WTC11 (cell line): ENCODE results near the gene STARD10. TPM values are rescaled to one million over a fixed set of nuclear protein-coding genes. Genes with fewer than 3 reads are reported as not detected.

ENCODE experiments used
- ATAC-seq: fragments of 200-7000 bp; cut with Tn5 transposase; 2 replicates; pipeline ENCODE4 v1.10.0; 2021; ENCODE audit warnings: mild to moderate bottlenecking, moderate library complexity
- CTCF ChIA-PET: fragments of 300-600 bp; sonication (Branson Sonifier 250); formaldehyde crosslinking; loops from one replicate; lab custom pipeline; 2021; ENCODE audit warnings: antibody characterized with exemption; lab: Charles Lee
- POLR2A ChIA-PET: fragments of 350-600 bp; sonication (Branson Sonifier 250); formaldehyde crosslinking; loops from one replicate; lab custom pipeline; 2021; ENCODE audit warnings: antibody characterized with exemption; lab: Charles Lee
- DNase-seq: peaks from one replicate; pipeline ENCODE4 v3.0.0; 2021; ENCODE audit warnings: low spot score
- H3K27ac Mint-ChIP-seq: 2 replicates; pipeline ENCODE4 v1.8.0; 2021; ENCODE audit warnings: mixed read lengths
- H3K27me3 Mint-ChIP-seq: 2 replicates; pipeline ENCODE4 v1.8.0; 2021; ENCODE audit warnings: low read depth, mild to moderate bottlenecking, moderate library complexity, mixed read lengths
- H3K36me3 Mint-ChIP-seq: 2 replicates; pipeline ENCODE4 v1.8.0; 2021; ENCODE audit warnings: mixed read lengths
- H3K4me1 Mint-ChIP-seq: 2 replicates; pipeline ENCODE4 v1.8.0; 2022; ENCODE audit warnings: mixed read lengths
- H3K4me3 Mint-ChIP-seq: 2 replicates; pipeline ENCODE4 v1.8.0; 2021; ENCODE audit warnings: mild to moderate bottlenecking, moderate library complexity, mixed read lengths
- H3K9me3 Mint-ChIP-seq: 2 replicates; pipeline ENCODE4 v1.8.0; 2021; ENCODE audit warnings: mixed read lengths
- CBFB ChIP-seq: sonication (generic); formaldehyde crosslinking; IDR thresholded peaks from 2 replicates; pipeline ENCODE4 v1.8.1; 2022; ENCODE audit warnings: mild to moderate bottlenecking, low read depth, missing genetic modification reagents
- ELF4 ChIP-seq: sonication (generic); formaldehyde crosslinking; IDR thresholded peaks from 2 replicates; pipeline ENCODE4 v1.8.1; 2022; ENCODE audit warnings: low read depth, mild to moderate bottlenecking, moderate library complexity, missing genetic modification reagents
- ETV6 ChIP-seq: sonication (generic); formaldehyde crosslinking; IDR thresholded peaks from 2 replicates; pipeline ENCODE4 v1.8.1; 2022; ENCODE audit warnings: mild to moderate bottlenecking, missing genetic modification reagents
- NFYB ChIP-seq: sonication (generic); formaldehyde crosslinking; conservative IDR thresholded peaks from 2 replicates; pipeline ENCODE4 v1.8.0; 2022; ENCODE audit warnings: low read depth, missing genetic modification reagents
- SOX15 ChIP-seq: fragments of 250-450 bp; sonication (Bioruptor Pico); IDR thresholded peaks from 2 replicates; pipeline ENCODE4 v1.9.0; 2021; ENCODE audit warnings: mild to moderate bottlenecking
- TCF7 ChIP-seq: sonication (generic); formaldehyde crosslinking; IDR thresholded peaks from 2 replicates; pipeline ENCODE4 v1.8.0; 2022; ENCODE audit warnings: mild to moderate bottlenecking, low read depth, missing genetic modification reagents, moderate library complexity
- TEAD1 ChIP-seq: sonication (generic); formaldehyde crosslinking; IDR thresholded peaks from 2 replicates; pipeline ENCODE4 v1.8.0; 2022; ENCODE audit warnings: mild to moderate bottlenecking, missing genetic modification reagents
- ZNF232 ChIP-seq: sonication (generic); formaldehyde crosslinking; IDR thresholded peaks from 2 replicates; pipeline ENCODE4 v1.8.0; 2022; ENCODE audit warnings: mild to moderate bottlenecking, missing genetic modification reagents
- ZNF317 ChIP-seq: sonication (generic); formaldehyde crosslinking; IDR thresholded peaks from 2 replicates; pipeline ENCODE4 v1.8.1; 2023; ENCODE audit warnings: low read depth, mild to moderate bottlenecking, moderate library complexity, missing genetic modification reagents, borderline replicate concordance
- ZNF396 ChIP-seq: fragments of 250-450 bp; sonication (Bioruptor Pico); IDR thresholded peaks from 2 replicates; pipeline ENCODE4 v1.8.0; 2021; ENCODE audit warnings: mild to moderate bottlenecking, moderate library complexity, borderline replicate concordance
- ZNF416 ChIP-seq: fragments of 250-450 bp; sonication (Bioruptor Pico); IDR thresholded peaks from 2 replicates; pipeline ENCODE4 v1.9.0; 2021; ENCODE audit warnings: mild to moderate bottlenecking, inconsistent platforms
- total RNA-seq: library from RNA; stranded (reverse); gene quantifications from 3 replicates; pipeline ENCODE4 v1.2.3, GENCODE V29; 2021
- TF ChIP-seq, protein P1 (sequence below): sonication (generic); formaldehyde crosslinking; IDR thresholded peaks from 2 replicates; pipeline ENCODE4 v1.8.1; 2023; ENCODE audit warnings: mild to moderate bottlenecking, missing genetic modification reagents, borderline replicate concordance
- TF ChIP-seq, protein P2 (sequence below): sonication (generic); formaldehyde crosslinking; conservative IDR thresholded peaks from 2 replicates; pipeline ENCODE4 v1.8.1; 2022; ENCODE audit warnings: mild to moderate bottlenecking, missing genetic modification reagents
- TF ChIP-seq, protein P3 (sequence below): fragments of 200-600 bp; IDR thresholded peaks from 2 replicates; pipeline ENCODE4 v1.8.0; 2022; ENCODE audit warnings: antibody characterized with exemption
- TF ChIP-seq, protein P4 (sequence below): sonication (generic); formaldehyde crosslinking; IDR thresholded peaks from 2 replicates; pipeline ENCODE4 v1.8.0; 2022; ENCODE audit warnings: mild to moderate bottlenecking, missing genetic modification reagents
- TF ChIP-seq, protein P5 (sequence below): sonication (generic); formaldehyde crosslinking; IDR thresholded peaks from 2 replicates; pipeline ENCODE4 v1.8.1; 2022; ENCODE audit warnings: low read depth, mild to moderate bottlenecking, moderate library complexity, missing genetic modification reagents, borderline replicate concordance
- TF ChIP-seq, protein P6 (sequence below): fragments of 250-450 bp; sonication (Bioruptor Pico); IDR thresholded peaks from 2 replicates; pipeline ENCODE4 v1.9.0; 2021; ENCODE audit warnings: mild to moderate bottlenecking
- TF ChIP-seq, protein P7 (sequence below): sonication (generic); formaldehyde crosslinking; IDR thresholded peaks from 2 replicates; pipeline ENCODE4 v1.8.1; 2022; ENCODE audit warnings: missing genetic modification reagents, borderline replicate concordance
- TF ChIP-seq, protein P8 (sequence below): sonication (generic); formaldehyde crosslinking; IDR thresholded peaks from 2 replicates; pipeline ENCODE4 v1.8.0; 2023; ENCODE audit warnings: missing genetic modification reagents

Gene STARD10
- total RNA-seq, 1 experiment from 2014 or later = 32.0 TPM

DNA sequence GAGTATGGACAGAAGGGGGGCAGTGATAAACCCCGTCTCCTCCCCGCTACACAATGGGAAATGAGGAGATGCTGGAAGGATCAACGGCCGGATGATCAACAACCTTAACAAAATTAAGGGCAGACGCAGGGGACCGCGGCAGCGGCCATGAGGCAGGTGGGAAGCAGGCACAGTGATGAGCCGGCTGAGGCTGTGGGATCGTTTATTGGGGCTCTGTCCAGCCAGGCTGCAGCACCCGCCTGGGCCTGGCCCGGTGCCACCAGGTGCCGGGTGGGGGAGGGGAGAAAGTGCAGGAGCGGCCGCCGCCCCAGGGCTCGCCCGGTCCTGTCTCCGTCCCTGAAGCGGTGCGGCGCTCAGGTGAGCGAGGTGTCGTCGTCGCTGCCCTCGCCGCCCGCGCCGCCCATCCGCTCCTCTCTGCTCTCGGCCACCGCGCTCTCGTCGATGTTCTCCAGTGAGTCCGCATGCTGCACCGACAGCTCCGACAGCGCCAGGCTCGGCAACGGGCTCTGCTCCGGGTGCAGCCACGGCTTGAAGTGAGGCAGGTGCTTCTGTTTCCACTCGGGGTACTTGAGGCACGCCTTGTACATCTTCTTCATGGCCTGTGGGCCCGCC is 39.2 kb downstream of the STARD10 start (continued):
- TF ChIP-seq, protein P1, sequence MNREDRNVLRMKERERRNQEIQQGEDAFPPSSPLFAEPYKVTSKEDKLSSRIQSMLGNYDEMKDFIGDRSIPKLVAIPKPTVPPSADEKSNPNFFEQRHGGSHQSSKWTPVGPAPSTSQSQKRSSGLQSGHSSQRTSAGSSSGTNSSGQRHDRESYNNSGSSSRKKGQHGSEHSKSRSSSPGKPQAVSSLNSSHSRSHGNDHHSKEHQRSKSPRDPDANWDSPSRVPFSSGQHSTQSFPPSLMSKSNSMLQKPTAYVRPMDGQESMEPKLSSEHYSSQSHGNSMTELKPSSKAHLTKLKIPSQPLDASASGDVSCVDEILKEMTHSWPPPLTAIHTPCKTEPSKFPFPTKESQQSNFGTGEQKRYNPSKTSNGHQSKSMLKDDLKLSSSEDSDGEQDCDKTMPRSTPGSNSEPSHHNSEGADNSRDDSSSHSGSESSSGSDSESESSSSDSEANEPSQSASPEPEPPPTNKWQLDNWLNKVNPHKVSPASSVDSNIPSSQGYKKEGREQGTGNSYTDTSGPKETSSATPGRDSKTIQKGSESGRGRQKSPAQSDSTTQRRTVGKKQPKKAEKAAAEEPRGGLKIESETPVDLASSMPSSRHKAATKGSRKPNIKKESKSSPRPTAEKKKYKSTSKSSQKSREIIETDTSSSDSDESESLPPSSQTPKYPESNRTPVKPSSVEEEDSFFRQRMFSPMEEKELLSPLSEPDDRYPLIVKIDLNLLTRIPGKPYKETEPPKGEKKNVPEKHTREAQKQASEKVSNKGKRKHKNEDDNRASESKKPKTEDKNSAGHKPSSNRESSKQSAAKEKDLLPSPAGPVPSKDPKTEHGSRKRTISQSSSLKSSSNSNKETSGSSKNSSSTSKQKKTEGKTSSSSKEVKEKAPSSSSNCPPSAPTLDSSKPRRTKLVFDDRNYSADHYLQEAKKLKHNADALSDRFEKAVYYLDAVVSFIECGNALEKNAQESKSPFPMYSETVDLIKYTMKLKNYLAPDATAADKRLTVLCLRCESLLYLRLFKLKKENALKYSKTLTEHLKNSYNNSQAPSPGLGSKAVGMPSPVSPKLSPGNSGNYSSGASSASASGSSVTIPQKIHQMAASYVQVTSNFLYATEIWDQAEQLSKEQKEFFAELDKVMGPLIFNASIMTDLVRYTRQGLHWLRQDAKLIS (CRISPR knock-in tag) = no peak
- TF ChIP-seq ZNF416 (CRISPR knock-in tag) (no peak), ZNF232 (CRISPR knock-in tag) (no peak), TCF7 (CRISPR knock-in tag) (no peak), ELF4 (no peak)
- TF ChIP-seq, protein P2, sequence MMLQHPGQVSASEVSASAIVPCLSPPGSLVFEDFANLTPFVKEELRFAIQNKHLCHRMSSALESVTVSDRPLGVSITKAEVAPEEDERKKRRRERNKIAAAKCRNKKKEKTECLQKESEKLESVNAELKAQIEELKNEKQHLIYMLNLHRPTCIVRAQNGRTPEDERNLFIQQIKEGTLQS (CRISPR knock-in tag) = no peak

DNA sequence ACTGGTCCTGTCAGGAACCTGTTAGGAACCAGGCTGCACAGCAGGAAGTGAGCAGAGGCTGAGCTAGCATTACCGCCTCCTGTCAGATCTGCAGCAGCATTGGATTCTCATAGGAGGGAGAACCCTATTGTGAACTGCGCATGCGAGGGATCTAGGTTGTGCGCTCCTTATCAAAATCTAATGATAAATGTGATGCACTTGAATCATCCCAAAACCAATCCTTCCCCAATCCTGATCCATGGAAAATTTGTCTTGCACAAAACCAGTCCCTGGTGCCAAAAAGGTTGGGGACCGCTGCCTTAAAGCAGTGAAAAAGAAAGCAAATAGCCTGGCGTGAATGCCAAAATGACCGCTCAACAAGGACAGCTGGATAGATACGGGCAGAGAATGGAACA is 39.7 kb downstream of the STARD10 start:
- DNase-seq = no peak
- no peaks in the 10 kb centered on the region for H3K9me3 Mint-ChIP-seq
- no peak for TF ChIP-seq NFYB (CRISPR knock-in tag)
- TF ChIP-seq, protein P3, sequence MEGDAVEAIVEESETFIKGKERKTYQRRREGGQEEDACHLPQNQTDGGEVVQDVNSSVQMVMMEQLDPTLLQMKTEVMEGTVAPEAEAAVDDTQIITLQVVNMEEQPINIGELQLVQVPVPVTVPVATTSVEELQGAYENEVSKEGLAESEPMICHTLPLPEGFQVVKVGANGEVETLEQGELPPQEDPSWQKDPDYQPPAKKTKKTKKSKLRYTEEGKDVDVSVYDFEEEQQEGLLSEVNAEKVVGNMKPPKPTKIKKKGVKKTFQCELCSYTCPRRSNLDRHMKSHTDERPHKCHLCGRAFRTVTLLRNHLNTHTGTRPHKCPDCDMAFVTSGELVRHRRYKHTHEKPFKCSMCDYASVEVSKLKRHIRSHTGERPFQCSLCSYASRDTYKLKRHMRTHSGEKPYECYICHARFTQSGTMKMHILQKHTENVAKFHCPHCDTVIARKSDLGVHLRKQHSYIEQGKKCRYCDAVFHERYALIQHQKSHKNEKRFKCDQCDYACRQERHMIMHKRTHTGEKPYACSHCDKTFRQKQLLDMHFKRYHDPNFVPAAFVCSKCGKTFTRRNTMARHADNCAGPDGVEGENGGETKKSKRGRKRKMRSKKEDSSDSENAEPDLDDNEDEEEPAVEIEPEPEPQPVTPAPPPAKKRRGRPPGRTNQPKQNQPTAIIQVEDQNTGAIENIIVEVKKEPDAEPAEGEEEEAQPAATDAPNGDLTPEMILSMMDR = no peak
- no peak for TF ChIP-seq ZNF317
- TF ChIP-seq, protein P4, sequence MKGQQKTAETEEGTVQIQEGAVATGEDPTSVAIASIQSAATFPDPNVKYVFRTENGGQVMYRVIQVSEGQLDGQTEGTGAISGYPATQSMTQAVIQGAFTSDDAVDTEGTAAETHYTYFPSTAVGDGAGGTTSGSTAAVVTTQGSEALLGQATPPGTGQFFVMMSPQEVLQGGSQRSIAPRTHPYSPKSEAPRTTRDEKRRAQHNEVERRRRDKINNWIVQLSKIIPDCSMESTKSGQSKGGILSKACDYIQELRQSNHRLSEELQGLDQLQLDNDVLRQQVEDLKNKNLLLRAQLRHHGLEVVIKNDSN (CRISPR knock-in tag) = no peak
- TF ChIP-seq, protein P5, sequence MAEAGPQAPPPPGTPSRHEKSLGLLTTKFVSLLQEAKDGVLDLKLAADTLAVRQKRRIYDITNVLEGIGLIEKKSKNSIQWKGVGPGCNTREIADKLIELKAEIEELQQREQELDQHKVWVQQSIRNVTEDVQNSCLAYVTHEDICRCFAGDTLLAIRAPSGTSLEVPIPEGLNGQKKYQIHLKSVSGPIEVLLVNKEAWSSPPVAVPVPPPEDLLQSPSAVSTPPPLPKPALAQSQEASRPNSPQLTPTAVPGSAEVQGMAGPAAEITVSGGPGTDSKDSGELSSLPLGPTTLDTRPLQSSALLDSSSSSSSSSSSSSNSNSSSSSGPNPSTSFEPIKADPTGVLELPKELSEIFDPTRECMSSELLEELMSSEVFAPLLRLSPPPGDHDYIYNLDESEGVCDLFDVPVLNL (CRISPR knock-in tag) = no peak
- H3K27me3 Mint-ChIP-seq = peaks cover 10% of the 10 kb centered on the region
- POLR2A ChIA-PET = no interaction called here
- CTCF ChIA-PET = interaction anchor here (1.5 to 2.2 kb wide), 1 partner anchor 29 kb away, joined by 5 to 11 read pairs; no protein-coding TSS in a partner anchor
- peak overlapping the region; percentile 8; the same call in 1 of the 2 replicates for H3K4me3 Mint-ChIP-seq
- ATAC-seq = no peak
- H3K27ac Mint-ChIP-seq = no peak overlapping the region
- peaks cover 11% of the 10 kb centered on the region for H3K36me3 Mint-ChIP-seq
- peaks cover 35% of the 10 kb centered on the region for H3K4me1 Mint-ChIP-seq

DNA sequence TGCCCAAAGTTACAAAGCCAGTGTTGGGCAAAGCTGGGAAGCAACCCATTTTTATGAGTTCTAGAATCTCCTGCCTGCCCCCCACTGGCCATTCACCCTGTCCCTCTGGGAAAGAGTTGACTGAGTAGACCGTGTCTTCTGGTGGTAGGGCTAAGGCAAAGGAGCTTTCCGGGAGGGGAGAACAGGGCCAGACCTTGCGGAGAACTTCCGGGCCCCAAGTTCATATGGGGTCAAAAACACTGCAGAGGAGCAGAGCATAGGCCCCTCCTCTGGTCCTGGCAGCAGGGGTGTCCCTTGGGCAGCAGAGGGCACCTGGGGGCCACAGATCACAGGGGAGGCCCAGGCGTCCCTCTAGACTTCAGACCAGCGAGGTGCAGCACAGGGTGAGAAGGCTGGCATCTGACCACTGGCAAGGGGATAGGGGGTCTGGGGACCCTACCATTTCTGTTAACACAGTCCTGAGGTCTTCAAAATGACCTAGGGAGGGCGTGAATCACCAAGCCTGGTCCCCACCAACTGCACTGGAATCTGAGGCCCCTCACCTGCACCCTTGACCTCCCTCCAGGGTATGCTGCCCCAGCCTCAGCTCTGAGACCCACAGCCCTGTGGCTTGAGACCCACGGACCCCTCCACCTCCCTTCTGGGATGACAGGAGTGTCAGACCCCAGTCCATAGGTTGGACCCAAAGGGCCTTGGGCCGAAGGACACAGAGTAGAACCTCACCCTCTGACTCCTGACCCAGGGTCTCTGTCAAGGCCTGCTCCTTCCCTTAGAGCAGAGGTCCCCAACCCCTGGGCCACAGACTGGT is 40.3 kb downstream of the STARD10 start:
- no peak for ATAC-seq
- H3K4me1 Mint-ChIP-seq = peaks cover 35% of the 10 kb centered on the region
- ChIA-PET CTCF (interaction anchor here (0.5 to 2.2 kb wide), 5 partner anchors 11 to 70 kb away, joined by 3 to 14 read pairs (median 4); partner anchors contain the start of gene STARD10), POLR2A (interaction anchor here (0.6 kb wide), 1 partner anchor 37 kb away, joined by 4 read pairs; no protein-coding TSS in a partner anchor)
- H3K36me3 Mint-ChIP-seq = peaks cover 11% of the 10 kb centered on the region
- H3K27ac Mint-ChIP-seq = no peak overlapping the region
- H3K4me3 Mint-ChIP-seq = peak overlapping the region; percentile 93
- H3K9me3 Mint-ChIP-seq = no peaks in the 10 kb centered on the region
- H3K27me3 Mint-ChIP-seq = peaks cover 10% of the 10 kb centered on the region
- DNase-seq = no peak
- TF ChIP-seq, protein P6, sequence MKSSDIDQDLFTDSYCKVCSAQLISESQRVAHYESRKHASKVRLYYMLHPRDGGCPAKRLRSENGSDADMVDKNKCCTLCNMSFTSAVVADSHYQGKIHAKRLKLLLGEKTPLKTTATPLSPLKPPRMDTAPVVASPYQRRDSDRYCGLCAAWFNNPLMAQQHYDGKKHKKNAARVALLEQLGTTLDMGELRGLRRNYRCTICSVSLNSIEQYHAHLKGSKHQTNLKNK (CRISPR knock-in tag) = no peak
- no peak for TF ChIP-seq ZNF416 (CRISPR knock-in tag)
- TF ChIP-seq, protein P7, sequence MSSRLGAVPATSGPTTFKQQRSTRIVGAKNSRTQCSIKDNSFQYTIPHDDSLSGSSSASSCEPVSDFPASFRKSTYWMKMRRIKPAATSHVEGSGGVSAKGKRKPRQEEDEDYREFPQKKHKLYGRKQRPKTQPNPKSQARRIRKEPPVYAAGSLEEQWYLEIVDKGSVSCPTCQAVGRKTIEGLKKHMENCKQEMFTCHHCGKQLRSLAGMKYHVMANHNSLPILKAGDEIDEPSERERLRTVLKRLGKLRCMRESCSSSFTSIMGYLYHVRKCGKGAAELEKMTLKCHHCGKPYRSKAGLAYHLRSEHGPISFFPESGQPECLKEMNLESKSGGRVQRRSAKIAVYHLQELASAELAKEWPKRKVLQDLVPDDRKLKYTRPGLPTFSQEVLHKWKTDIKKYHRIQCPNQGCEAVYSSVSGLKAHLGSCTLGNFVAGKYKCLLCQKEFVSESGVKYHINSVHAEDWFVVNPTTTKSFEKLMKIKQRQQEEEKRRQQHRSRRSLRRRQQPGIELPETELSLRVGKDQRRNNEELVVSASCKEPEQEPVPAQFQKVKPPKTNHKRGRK (CRISPR knock-in tag) = no peak
- TF ChIP-seq, protein P8, sequence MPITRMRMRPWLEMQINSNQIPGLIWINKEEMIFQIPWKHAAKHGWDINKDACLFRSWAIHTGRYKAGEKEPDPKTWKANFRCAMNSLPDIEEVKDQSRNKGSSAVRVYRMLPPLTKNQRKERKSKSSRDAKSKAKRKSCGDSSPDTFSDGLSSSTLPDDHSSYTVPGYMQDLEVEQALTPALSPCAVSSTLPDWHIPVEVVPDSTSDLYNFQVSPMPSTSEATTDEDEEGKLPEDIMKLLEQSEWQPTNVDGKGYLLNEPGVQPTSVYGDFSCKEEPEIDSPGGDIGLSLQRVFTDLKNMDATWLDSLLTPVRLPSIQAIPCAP = no peak
- TF ChIP-seq TEAD1 (CRISPR knock-in tag) = no peak
- no peak for TF ChIP-seq CBFB (CRISPR knock-in tag)
- no peak for TF ChIP-seq ETV6 (CRISPR knock-in tag)
- no peak for TF ChIP-seq SOX15 (CRISPR knock-in tag)
- no peak for TF ChIP-seq ZNF396 (CRISPR knock-in tag)
